ENCODE data around the gene PTER.

Gene PTER

GRCh38 chr10:16536155-16536554 is 99.3 kb downstream of the PTER start:
- H3K27me3 ChIP-seq (ENCODE audit: insufficient read depth, poor library complexity, severe bottlenecking), result no peaks in the 10 kb centered on the region
- no peak for DNase-seq (ENCODE audit: low read depth in 1 of 2, low spot score in 1 of 2)
- no peak overlapping the region for H3K4me3 ChIP-seq (replicated peaks; ENCODE audit: insufficient read depth, low read length)
- no peak overlapping the region for H3K27ac ChIP-seq (replicated peaks)
- TF ChIP-seq POLR2AphosphoS5 (IDR thresholded peaks at IDR 0.05; ENCODE audit: low read depth) (no peak), REST (IDR thresholded peaks at IDR 0.05; ENCODE audit: insufficient replicate concordance, low read depth) (no peak), GABPA (IDR thresholded peaks at IDR 0.05; ENCODE audit: low read depth) (no peak), SPI1 (IDR thresholded peaks at IDR 0.05; ENCODE audit: borderline replicate concordance, low read depth) (no peak), CTCF (IDR thresholded peaks at IDR 0.05; ENCODE audit: insufficient read depth, low read length) (no peak)

GRCh38 chr10:16544099-16544498 is 107.3 kb downstream of the PTER start:
- DNase-seq (ENCODE audit: low read depth in 1 of 2, low spot score in 1 of 2), result no peak
- TF ChIP-seq POLR2AphosphoS5 (IDR thresholded peaks at IDR 0.05; ENCODE audit: low read depth) (no peak), CTCF (IDR thresholded peaks at IDR 0.05; ENCODE audit: insufficient read depth, low read length) (no peak), REST (IDR thresholded peaks at IDR 0.05; ENCODE audit: insufficient replicate concordance, low read depth) (no peak), SPI1 (IDR thresholded peaks at IDR 0.05; ENCODE audit: borderline replicate concordance, low read depth) (no peak), GABPA (IDR thresholded peaks at IDR 0.05; ENCODE audit: low read depth) (no peak)
- Histone ChIP-seq H3K27ac (replicated peaks) (no peak overlapping the region), H3K4me3 (replicated peaks; ENCODE audit: insufficient read depth, low read length) (no peak overlapping the region), H3K27me3 (ENCODE audit: insufficient read depth, poor library complexity, severe bottlenecking) (no peaks in the 10 kb centered on the region)

GRCh38 chr10:16544591-16544990 is 107.8 kb downstream of the PTER start:
- Histone ChIP-seq H3K27ac (replicated peaks) (no peak overlapping the region), H3K27me3 (ENCODE audit: insufficient read depth, poor library complexity, severe bottlenecking) (no peaks in the 10 kb centered on the region), H3K4me3 (replicated peaks; ENCODE audit: insufficient read depth, low read length) (no peak overlapping the region)
- TF ChIP-seq POLR2AphosphoS5 (IDR thresholded peaks at IDR 0.05; ENCODE audit: low read depth) (no peak), SPI1 (IDR thresholded peaks at IDR 0.05; ENCODE audit: borderline replicate concordance, low read depth) (no peak), GABPA (IDR thresholded peaks at IDR 0.05; ENCODE audit: low read depth) (no peak), CTCF (IDR thresholded peaks at IDR 0.05; ENCODE audit: insufficient read depth, low read length) (no peak), REST (IDR thresholded peaks at IDR 0.05; ENCODE audit: insufficient replicate concordance, low read depth) (no peak)
- no peak for DNase-seq (ENCODE audit: low read depth in 1 of 2, low spot score in 1 of 2)
